GM12891 (cell line): ENCODE results near the gene BTF3.

ENCODE experiments used
- PAX5 ChIP-seq: IDR thresholded peaks from 2 replicates; pipeline ENCODE4 v1.6.1; 2011; ENCODE audit warnings: low read length, moderate library complexity, mild to moderate bottlenecking; ENCODE audit not compliant: insufficient read depth, severe bottlenecking
- POLR2AphosphoS5 ChIP-seq: IDR thresholded peaks from 2 replicates; pipeline ENCODE4 v1.6.1; 2011; ENCODE audit warnings: low read depth, low read length, control low read depth
- POU2F2 ChIP-seq: IDR thresholded peaks from 2 replicates; pipeline ENCODE4 v1.6.1; 2011; ENCODE audit warnings: low read depth, mild to moderate bottlenecking, control low read depth, low read length, moderate library complexity
- SPI1 ChIP-seq: IDR thresholded peaks from 2 replicates; pipeline ENCODE4 v1.6.1; 2011; ENCODE audit warnings: low read depth, low read length, control low read depth

GRCh38 chr5:73531356-73531755 lies 33.1 kb downstream of the BTF3 start:
- TF ChIP-seq SPI1: no peak
- TF ChIP-seq PAX5: no peak
- no peak for TF ChIP-seq POU2F2
- no peak for TF ChIP-seq POLR2AphosphoS5
